Measurements from ENCODE around the gene CORIN.
"Not testable (repeated sequence)": the region's sequence is repeated elsewhere in the genome, so short reads cannot be mapped to it uniquely, and the experiment has no call there.

The CORIN gene

DNA sequence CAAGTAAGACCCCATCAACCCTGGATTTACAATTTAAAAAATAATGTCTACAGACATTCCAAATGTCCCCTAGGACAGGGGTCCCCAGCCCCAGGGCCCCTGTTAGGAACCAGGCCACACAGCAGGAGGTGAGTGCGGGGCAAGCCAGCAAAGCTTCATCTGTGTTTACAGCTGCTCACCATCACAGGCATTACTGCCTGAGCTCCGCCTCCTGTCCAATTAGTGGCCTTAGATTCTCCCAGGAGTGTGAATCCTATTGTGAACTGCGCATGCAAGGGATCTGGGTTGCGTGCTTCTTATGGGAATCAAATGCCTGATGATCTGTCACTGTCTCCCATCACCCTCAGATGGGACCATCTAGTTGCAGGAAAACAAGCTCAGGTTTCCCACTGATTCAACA, 206.7 kb downstream of the CORIN start:
- DNase-seq: no peak

DNA sequence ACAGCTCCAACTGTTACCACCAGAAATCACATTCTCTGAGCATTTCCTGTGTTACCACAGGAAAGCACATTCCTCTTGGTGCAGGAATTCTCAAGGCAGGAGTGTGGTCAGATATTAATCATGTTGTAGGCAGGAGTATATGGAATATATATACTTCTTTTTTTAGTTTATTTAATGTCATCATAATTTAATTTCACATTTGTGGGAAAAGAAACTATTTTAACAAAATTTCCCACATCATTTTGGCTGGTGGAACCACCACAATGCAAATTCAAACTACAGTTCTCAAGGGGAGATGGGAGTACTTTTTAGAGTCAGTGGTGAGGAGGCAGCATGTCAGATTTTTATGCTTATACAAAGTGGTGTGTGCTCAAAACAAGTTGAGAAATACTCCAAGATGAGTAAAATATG, 213.8 kb downstream of the CORIN start:
- DNase-seq: no peak

GRCh38 chr4:47621181-47621580, 216.7 kb downstream of the CORIN start:
- DNase-seq: no peak

GRCh38 chr4:47619691-47620090, 218.2 kb downstream of the CORIN start:
- no peak for DNase-seq

- DNase-seq: no peak
These were observed 220.3 kb downstream of the CORIN start for GRCh38 chr4:47617607-47618006.

DNA sequence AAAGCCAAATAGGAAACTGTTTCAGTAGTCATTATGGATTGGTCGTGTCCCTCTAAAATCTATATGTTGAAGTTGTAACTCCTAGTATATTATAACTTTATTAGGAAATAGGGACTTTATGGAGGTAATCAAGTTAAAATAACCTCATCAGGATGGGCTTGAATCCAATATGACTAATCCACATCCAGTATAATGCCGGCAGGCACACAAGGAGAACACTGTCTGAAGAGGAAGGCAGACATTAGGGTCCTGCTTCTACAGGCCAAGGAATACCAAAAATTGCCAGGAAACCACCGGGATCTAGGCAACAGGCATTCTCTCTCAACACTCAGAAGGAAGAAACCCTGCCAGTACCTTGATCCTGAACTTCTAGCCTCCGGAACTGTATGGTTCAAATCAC, 222.5 kb downstream of the CORIN start:
- no peak for DNase-seq

GRCh38 chr4:47612116-47613023, 225.5 kb downstream of the CORIN start:
- no peak for DNase-seq

- no peak for DNase-seq
These were observed 231.4 kb downstream of the CORIN start for GRCh38 chr4:47606482-47606881.

DNA sequence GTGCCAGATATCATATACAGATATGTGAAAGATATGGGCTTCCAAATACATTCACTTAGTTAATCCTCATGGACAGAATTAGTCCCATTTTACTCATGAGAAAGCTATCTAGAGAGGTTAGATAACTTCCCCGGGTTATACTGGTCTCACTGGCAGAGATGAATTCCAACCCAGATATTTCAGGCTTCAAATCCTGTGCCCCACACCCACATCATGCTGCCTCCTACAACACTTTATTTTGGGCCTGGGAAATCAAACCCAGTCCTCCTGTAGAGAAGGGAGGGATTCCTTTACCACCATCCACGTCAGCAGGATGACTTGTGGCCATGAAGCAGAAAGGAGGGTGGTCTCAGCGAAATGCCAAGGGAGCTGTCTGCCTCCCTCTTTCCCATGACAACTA, 239.0 kb downstream of the CORIN start:
- no peak for DNase-seq

DNA sequence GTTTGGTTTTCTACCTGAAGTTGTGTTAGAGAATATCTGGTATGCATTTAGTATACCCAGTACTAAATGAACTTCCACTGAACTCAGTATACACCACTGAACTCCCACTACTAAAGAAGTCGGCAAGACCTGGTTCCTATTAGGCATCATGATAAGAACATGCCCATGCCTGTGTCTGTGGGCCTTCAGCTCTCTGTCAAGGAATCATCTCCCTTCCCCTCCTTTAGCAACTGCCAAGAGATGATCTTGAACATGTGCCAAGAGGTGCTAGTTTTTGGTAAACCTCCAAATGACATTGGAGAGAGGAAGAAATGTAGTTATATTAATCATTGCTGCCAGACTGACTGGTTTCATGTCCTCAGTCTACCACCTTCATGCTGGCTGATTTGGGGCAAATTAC, 239.5 kb downstream of the CORIN start:
- no peak for DNase-seq

- DNase-seq: no peak
These were observed 240.2 kb downstream of the CORIN start for GRCh38 chr4:47597696-47598095.

DNA sequence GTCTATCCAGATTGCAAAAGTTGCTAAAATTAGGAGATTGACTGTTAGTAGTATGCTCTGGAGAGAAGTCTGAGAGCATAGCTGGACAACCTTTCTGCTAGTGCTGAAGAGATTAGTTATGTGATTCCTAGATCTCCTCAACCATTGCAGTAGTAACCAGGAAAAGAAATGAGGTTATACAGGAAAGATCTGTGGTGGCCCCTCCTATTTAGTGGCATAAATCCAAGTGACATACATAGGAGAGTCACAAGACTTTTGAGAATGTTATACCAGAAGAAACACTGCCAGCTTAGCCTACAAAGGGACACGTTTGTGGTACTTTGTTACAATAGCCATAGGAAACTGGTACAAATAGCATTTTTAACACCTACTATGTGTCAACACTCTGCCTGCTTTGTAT, 247.5 kb downstream of the CORIN start:
- DNase-seq: no peak

DNA sequence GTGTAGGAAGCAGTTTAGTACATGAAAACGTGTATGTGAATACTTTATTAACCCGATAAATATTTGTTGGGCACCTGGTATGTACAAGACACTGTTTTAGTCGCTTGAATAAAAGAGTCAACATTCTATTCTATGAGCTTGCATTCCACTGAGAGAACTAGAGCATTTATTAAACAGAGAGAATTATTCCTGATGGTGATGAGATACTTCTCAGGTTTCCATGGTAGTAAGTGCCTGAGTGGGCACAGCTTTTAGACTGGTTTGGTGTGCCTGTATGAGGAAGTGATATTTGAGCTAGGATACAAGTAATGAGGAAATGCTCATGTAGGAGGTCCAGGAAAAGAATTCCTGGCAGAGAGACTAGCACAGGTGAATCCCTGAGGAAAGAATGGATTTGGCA, 258.6 kb downstream of the CORIN start:
- no peak for DNase-seq

- no peak for DNase-seq
These were observed 259.9 kb downstream of the CORIN start for GRCh38 chr4:47577779-47578553.

GRCh38 chr4:47572981-47573380, 264.9 kb downstream of the CORIN start:
- DNase-seq: no peak

DNA sequence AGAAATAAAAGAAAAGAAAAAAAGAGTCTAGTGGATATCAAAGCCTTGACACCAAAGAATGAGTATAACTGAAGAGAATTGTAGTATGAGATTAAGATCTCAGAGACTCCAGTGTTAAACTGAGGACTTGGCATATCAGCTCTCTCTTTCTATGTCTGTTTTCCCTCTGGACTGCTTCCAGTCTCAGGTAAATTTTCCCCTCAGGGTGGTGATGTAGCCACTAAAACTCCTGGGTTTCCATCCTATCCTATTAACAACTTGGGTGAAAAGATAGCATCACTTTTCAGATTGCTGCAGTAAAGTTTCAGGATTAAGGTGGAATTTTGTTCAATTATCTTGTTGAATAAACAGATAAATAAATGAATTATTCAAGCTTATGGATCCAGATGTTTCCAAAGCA, 267.1 kb downstream of the CORIN start:
- DNase-seq: no peak

DNA sequence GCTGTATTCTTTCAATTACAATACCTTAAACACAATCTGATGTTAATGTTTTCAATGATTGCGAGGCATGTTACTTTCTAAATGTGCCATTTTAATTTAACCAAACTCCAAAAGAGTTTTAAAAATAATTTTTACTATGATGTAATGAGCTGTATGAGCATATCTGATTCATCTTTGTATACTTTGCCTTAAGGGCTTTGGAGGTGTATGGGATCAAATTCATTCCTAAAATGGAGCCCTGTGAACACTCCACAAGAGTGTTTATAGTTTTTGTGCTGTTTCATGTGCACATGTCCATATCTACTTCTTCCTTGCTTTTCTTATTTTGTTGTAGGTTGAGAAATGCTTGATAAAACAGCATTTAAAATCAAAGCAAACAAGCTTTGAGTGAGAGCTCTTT, 270.4 kb downstream of the CORIN start:
- no peak for DNase-seq

DNA sequence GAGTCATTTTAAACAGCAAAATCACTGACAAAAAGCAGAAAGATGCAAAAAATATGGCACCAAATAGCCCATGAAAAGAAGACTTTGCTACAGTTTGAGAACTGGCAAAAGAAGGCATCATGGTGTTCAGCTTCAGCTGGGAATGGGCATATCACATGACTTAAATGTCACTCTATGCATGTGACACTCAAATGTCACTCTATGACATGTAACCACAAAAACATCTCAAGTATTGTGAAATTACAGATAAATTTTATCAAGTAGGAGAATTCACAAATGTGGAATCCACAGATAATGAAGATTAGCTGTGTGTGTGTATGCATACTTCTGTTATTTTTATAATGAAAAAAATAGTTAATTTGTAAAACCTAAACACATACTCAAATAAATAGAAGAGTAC, 270.9 kb downstream of the CORIN start:
- no peak for DNase-seq

DNA sequence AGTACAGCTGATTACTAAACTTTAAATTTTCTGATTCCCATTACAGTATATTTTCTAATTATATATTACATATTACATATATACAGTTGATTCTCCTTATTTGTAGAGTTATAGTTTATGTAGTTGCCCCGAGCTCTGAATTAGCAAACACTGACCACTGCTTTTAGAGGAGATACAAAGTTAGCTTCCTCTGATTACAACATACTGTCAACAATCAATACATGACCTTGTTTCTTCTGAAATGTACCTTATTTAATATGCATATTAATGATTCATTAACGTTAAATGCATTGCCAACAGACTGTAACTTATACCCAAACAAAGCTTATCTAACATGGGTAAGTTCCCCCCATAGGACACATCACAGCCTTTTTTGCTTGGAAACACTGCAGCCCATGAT, 271.3 kb downstream of the CORIN start:
- no peak for DNase-seq

- DNase-seq: peak; percentile 7
These were observed 275.6 kb downstream of the CORIN start for GRCh38 chr4:47562297-47562696.

- DNase-seq: no peak
These were observed 276.5 kb downstream of the CORIN start for GRCh38 chr4:47561331-47561730.

GRCh38 chr4:47560682-47561081, 277.2 kb downstream of the CORIN start:
- DNase-seq: no peak

GRCh38 chr4:47557255-47557654, 280.6 kb downstream of the CORIN start:
- DNase-seq: no peak

DNA sequence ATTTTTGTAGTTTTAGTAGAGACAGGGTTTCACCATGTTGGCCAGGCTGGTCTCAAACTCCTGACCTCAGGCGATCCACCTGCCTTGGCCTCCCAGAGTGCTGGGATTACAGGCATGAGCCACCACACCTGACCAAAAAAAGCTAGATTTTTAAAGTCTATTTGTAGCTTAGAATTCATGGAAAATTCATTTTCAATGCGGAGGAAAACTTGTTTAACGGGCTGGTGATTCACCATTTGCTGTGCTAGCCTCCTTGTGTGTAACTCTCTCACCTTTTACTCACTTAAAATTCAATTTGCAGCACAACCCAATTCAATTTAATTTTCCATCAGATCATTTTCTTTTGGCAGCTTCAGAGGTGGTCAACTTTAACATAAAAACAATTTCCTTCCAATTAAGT, 281.9 kb downstream of the CORIN start:
- not testable (repeated sequence) for DNase-seq
